WERI-Rb-1 (cell line): ENCODE data around the gene CARD14.

Experiments used
- DNase-seq: peaks from one replicate; pipeline ENCODE4 v3.0.0-alpha.2; 2020
- H3K27ac ChIP-seq: fragments of 250-450 bp; sonication (Bioruptor Pico); 2 replicates; pipeline ENCODE4 v1.5.1; 2020; ENCODE audit warnings: mild to moderate bottlenecking, moderate library complexity
- H3K27me3 ChIP-seq: fragments of 250-450 bp; sonication (Bioruptor Pico); 2 replicates; pipeline ENCODE4 v1.5.1; 2021; ENCODE audit warnings: mild to moderate bottlenecking, low read depth, moderate library complexity; ENCODE audit not compliant: insufficient read depth, severe bottlenecking
- H3K36me3 ChIP-seq: fragments of 250-450 bp; sonication (Bioruptor Pico); 2 replicates; pipeline ENCODE4 v1.5.1; 2020; ENCODE audit warnings: mild to moderate bottlenecking, moderate library complexity
- H3K4me3 ChIP-seq: 2 replicates; pipeline ENCODE4 v1.5.1; 2011; ENCODE audit warnings: low read depth, mild to moderate bottlenecking, control low read depth, low read length
- H3K9me3 ChIP-seq: fragments of 250-450 bp; sonication (Bioruptor Pico); 2 replicates; pipeline ENCODE4 v1.5.1; 2021; ENCODE audit warnings: mild to moderate bottlenecking, moderate library complexity; ENCODE audit not compliant: severe bottlenecking
- TF ChIP-seq, protein P1 (sequence below): IDR thresholded peaks from 2 replicates; pipeline ENCODE4 v1.5.1; 2011; ENCODE audit warnings: low read depth, mild to moderate bottlenecking, control low read depth, inconsistent platforms, low read length

Gene CARD14

GRCh38 chr17:80163336-80163735 lies 6.5 kb upstream of the CARD14 start:
- no peak overlapping the region for H3K4me3 ChIP-seq
- H3K27me3 ChIP-seq = no peaks in the 10 kb centered on the region
- no peak for DNase-seq
- no peaks in the 10 kb centered on the region for H3K9me3 ChIP-seq
- no peak overlapping the region for H3K27ac ChIP-seq
- TF ChIP-seq, protein P1, sequence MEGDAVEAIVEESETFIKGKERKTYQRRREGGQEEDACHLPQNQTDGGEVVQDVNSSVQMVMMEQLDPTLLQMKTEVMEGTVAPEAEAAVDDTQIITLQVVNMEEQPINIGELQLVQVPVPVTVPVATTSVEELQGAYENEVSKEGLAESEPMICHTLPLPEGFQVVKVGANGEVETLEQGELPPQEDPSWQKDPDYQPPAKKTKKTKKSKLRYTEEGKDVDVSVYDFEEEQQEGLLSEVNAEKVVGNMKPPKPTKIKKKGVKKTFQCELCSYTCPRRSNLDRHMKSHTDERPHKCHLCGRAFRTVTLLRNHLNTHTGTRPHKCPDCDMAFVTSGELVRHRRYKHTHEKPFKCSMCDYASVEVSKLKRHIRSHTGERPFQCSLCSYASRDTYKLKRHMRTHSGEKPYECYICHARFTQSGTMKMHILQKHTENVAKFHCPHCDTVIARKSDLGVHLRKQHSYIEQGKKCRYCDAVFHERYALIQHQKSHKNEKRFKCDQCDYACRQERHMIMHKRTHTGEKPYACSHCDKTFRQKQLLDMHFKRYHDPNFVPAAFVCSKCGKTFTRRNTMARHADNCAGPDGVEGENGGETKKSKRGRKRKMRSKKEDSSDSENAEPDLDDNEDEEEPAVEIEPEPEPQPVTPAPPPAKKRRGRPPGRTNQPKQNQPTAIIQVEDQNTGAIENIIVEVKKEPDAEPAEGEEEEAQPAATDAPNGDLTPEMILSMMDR = no peak
- no peaks in the 10 kb centered on the region for H3K36me3 ChIP-seq

DNA sequence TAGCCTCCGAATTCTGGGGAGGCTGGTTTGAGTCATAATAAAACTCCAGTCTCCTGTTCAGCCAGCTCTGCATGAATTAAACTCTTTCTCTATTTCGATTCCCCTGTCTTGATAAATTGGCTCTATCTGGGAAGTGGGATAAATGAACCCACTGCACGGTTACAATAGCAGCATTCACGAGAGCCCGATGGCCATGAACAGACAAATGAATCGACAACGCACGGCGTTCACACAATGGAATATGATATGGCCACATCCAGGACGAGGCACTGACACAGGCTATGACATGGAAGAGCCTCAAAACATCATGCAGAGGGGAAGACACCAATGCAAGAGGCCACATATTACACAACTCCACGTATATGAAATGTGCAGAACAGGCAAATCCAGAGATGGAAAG lies 5.6 kb upstream of the CARD14 start:
- H3K27ac ChIP-seq = no peak overlapping the region
- H3K27me3 ChIP-seq = no peaks in the 10 kb centered on the region
- no peaks in the 10 kb centered on the region for H3K36me3 ChIP-seq
- no peaks in the 10 kb centered on the region for H3K9me3 ChIP-seq
- TF ChIP-seq, protein P1 = no peak
- no peak for DNase-seq
- no peak overlapping the region for H3K4me3 ChIP-seq

GRCh38 chr17:80166446-80166845 lies 3.4 kb upstream of the CARD14 start:
- no peaks in the 10 kb centered on the region for H3K27me3 ChIP-seq

DNA sequence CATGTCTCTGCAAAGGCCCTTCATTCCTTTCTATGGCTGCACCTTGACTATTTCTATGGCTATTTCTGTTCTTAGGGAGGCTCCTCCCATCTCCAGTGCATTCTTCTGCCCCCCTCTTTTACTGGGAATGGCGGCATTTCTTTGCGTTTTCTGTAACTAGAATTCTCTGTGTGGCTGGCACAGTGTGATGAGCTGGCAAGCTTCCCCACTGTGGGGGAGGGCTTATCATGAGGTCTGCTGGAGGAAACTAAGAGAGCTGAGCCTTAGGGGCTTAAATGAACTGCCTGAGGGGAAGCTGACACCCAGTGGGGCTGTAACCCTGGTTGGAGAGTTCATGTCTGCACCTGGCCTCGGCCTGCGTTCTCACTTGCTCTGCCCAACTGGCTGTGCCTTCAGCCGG lies 1.5 kb upstream of the CARD14 start:
- TF ChIP-seq, protein P1 = no peak
- Histone ChIP-seq H3K9me3 (no peaks in the 10 kb centered on the region), H3K36me3 (no peaks in the 10 kb centered on the region), H3K27me3 (no peaks in the 10 kb centered on the region), H3K4me3 (no peak overlapping the region), H3K27ac (no peak overlapping the region)
- DNase-seq = peak; percentile 30

More at GRCh38 chr17:80166446-80166845, 3.4 kb upstream of the CARD14 start:
- H3K36me3 ChIP-seq = no peaks in the 10 kb centered on the region
- no peak for DNase-seq
- TF ChIP-seq, protein P1 = no peak
- no peaks in the 10 kb centered on the region for H3K9me3 ChIP-seq
- H3K27ac ChIP-seq = no peak overlapping the region
- H3K4me3 ChIP-seq = no peak overlapping the region

- Histone ChIP-seq H3K27me3 (no peaks in the 10 kb centered on the region), H3K27ac (no peak overlapping the region), H3K4me3 (no peak overlapping the region), H3K9me3 (no peaks in the 10 kb centered on the region), H3K36me3 (no peaks in the 10 kb centered on the region)
- TF ChIP-seq, protein P1 = no peak
- no peak for DNase-seq
Observed at GRCh38 chr17:80169107-80169506, 723 bp upstream of the CARD14 start.

DNA sequence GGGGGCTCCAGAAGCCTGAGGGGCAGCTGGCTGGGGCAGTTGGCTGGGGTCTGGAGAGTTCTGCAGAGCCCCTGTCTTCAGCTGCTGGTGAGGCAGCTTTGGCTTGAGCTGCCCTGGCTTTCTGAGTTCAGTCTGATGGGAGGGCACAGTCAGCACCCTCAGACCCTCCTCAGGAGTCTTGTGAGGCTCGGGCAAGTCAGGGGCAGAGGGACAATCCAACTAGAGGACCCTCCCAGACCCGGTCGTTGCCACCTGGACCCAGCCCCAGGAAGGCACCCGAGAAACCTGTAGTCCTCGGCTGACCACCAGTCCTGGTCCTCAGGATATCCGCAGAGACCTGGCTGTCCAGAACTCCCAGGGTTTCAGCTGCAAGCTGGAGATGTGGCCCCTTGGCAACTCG lies 1.9 kb downstream of the CARD14 start:
- H3K27me3 ChIP-seq = no peaks in the 10 kb centered on the region
- DNase-seq = no peak

More for the DNA sequence above, 1.9 kb downstream of the CARD14 start:
- TF ChIP-seq, protein P1 = no peak
- H3K9me3 ChIP-seq = no peaks in the 10 kb centered on the region
- no peak overlapping the region for H3K27ac ChIP-seq
- no peak overlapping the region for H3K4me3 ChIP-seq
- no peaks in the 10 kb centered on the region for H3K36me3 ChIP-seq
